Measurements from ENCODE around the gene RTN4RL1. TPM values are rescaled to one million over a fixed set of nuclear protein-coding genes. Genes with fewer than 3 reads are reported as not detected.

RTN4RL1 gene
- total RNA-seq, 1 donor: not detected

DNA sequence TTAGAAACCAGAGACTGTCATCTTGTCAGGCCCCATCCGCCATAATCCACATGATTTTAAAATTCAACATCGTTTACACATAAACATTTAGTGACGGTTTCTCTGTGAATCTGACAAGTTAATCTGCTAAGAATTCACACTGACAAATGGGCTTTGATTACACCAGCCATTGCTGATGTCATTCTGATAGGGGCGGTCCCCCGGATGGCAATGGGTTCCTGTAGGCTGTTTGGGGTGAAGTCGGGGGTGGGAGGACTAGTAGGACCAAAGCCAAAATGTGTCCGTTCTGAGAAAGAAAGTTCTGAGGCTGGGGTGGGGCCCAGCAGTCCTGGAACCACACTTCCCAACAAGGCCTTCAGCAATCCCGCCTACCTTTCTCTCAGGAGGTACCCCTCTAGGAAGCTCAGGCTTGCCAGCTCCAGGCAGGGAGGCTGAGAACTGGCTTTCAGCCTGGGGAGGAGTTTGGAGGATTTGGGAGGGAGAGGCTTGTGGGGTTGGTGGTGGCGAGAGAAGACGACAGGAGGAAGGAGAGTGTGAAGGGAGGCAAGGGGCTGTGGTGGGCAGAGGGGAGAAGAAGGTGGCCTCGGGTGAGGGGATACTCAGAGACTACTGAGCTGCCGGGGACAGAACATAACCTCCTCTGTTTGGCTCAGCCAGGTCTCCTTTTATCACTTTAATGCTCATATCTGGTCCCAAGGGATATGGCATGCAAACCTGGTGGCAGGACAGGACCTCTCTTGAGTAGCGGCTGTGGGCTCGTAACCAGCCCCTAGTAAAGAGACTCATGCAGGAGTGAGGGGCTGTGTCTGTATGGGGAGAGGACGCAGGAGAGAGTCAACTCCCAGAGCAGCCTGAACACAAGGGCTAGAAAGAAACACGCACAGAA, 38.4 kb upstream of the RTN4RL1 start:
- Histone ChIP-seq H3K9me3 (ENCODE audit: low read depth, low read length) (no peaks in the 10 kb centered on the region), H3K4me1 (ENCODE audit: insufficient read depth, low read length) (peaks cover 28% of the 10 kb centered on the region), H3K27me3 (ENCODE audit: insufficient read depth, low read length) (no peaks in the 10 kb centered on the region), H3K4me3 (ENCODE audit: low read length) (no peak overlapping the region)

DNA sequence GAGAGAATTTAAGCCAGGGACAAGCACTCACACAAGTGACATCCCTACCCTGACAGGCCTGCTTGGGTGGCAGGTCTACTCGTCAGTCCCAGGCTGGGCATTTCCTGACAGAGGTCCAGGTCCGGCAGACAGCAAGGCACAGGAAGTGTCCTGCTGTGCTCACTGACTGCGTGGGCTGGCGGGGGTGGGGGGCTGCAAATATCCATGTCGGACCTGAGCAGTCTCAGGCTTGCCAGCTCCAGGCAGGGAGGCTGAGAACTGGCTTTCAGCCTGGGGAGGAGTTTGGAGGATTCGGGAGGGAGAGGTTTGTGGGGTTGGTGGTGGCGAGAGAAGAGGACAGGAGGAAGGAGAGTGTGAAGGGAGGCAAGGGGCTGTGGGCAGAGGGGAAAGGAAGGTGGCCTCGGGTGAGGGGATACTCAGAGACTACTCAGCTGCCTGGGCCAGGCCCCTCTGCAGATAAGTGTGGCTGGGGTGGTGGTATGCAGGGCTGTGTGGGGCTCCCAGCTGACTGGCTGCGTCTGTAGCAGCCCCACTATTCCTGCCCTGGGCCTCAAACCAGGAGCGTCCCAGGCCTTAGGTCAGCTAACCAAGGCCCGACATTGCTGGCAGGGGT, 37.5 kb upstream of the RTN4RL1 start:
- peaks cover 6% of the 10 kb centered on the region for H3K27me3 ChIP-seq (ENCODE audit: insufficient read depth, low read length)

DNA sequence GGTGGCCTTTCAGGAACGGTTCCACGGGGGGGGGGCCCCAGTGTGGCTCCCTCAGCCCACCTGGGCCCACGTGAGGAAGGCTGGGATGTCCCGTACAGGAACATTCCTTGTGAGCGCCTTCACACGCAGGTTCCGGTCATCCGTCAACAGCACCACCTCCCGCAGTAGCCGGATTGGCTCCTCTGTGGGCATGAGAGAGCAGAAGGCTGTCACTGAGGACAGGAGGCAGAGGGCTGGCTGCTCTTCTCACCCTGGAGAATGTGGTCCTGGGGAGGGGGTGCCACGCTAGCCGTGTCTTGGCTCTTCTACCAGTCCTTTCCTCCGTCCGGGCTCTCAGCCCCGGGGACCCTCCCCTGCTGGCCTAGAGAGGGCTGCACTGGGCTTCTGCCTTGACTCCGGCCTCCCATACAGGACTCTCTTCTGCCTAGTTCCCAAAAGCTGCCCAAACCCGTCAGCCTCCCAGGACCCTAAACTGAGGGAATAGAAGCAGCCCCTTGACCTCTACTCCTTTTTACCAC, 36.4 kb upstream of the RTN4RL1 start:
- no peak overlapping the region for H3K4me3 ChIP-seq (ENCODE audit: low read length)
- peaks cover 47% of the 10 kb centered on the region for H3K4me1 ChIP-seq (ENCODE audit: insufficient read depth, low read length)
- H3K27me3 ChIP-seq (ENCODE audit: insufficient read depth, low read length): peaks cover 9% of the 10 kb centered on the region
- H3K9me3 ChIP-seq (ENCODE audit: low read depth, low read length): no peaks in the 10 kb centered on the region

More for the DNA sequence above, 37.5 kb upstream of the RTN4RL1 start:
- Histone ChIP-seq H3K9me3 (ENCODE audit: low read depth, low read length) (no peaks in the 10 kb centered on the region), H3K4me3 (ENCODE audit: low read length) (no peak overlapping the region), H3K4me1 (ENCODE audit: insufficient read depth, low read length) (peaks cover 36% of the 10 kb centered on the region)

DNA sequence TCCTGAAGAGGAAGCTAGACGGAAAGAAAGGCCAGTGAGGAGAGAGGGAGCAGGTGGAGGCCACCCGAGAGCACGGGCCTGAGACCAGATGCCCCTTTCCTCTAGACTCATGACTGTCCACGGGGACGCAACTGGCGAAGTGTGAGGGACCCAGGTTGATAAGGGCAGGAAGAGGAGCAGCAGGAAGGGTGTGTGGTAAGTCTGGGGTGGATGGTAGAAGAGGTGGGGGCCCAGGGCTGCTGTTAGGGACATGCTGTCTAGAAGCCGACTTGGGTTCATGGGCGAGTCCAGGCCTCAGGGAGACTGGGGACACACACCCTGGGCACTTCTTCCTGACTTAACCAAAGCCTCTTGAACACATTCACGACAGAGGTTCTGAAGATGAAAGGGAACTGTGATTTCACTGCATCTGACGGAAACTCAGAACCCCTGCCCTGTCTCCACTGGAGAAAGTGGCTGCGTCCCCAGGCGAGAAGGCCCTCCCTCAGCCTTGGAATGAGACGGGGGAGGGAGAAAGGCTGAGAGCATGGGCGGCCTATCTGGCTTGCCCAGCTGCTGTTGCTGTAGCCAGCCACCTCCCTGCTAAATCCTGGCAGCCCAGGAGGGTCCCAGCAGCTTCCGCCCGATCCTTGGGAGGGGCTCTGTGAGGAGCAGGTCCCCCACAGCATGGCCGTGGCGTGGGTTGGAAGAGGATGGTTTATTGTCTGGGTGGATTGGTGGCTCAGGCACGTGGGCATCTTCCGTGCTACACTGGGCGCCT, 35.7 kb upstream of the RTN4RL1 start:
- Histone ChIP-seq H3K4me1 (ENCODE audit: insufficient read depth, low read length) (peaks cover 53% of the 10 kb centered on the region), H3K27me3 (ENCODE audit: insufficient read depth, low read length) (peaks cover 12% of the 10 kb centered on the region), H3K9me3 (ENCODE audit: low read depth, low read length) (no peaks in the 10 kb centered on the region), H3K4me3 (ENCODE audit: low read length) (no peak overlapping the region)

DNA sequence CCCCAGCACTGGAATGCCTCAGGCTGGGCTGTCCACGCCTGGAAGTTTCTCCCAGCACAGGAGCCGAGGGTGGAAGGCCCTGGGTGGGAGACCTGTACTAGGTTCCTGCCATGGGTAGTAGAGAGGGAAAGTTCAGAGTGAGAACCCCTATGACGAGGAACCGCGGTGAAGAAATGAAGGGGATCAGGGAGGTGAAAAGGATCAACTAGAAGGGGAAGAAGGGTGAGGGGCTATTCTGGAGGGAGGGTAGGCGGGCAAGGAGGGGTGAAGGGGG, 35.2 kb upstream of the RTN4RL1 start:
- Histone ChIP-seq H3K4me3 (ENCODE audit: low read length) (no peak overlapping the region), H3K27me3 (ENCODE audit: insufficient read depth, low read length) (peaks cover 12% of the 10 kb centered on the region), H3K9me3 (ENCODE audit: low read depth, low read length) (no peaks in the 10 kb centered on the region), H3K4me1 (ENCODE audit: insufficient read depth, low read length) (peaks cover 55% of the 10 kb centered on the region)

DNA sequence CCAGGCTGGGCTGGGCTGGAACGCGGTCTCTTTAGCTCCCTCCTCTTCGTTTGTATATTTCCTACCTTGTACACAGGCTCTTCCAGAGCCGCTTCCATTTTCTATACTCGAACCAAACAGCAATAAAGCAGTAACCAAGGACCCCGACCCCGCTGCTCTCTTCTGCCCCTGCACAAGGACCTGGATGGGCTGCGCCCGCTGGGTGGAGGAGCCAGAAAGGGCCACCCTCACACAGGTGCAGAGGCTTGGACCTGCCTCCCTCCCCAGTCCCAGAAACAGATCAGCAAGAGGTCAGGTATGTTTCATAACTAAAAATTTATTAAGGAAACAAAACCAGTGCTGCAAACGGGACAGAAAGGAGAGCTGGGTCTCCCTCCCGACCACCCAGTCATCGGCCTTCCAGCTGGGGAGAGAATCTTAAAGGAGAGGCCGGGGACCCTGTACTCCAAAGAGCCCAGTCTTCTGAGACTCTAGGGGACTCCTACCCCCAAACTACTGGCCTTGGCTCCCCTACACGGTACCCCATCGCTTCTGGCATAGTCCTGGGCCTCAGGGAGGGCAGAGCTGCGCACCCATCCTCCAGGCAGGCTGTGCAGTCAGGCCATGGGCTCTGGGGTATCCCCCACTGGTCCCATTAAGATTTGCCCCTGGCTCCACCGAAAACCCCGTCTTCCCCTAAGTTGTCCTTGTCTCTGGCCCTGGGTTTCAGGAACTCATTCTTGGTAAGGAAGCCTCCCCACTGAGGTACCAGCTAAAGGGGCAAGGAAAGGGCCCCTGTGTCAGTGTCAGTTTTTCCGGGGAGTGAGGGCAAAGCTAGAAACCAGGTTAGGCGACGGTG, 34.6 kb upstream of the RTN4RL1 start:
- peaks cover 57% of the 10 kb centered on the region for H3K4me1 ChIP-seq (ENCODE audit: insufficient read depth, low read length)
- peak overlapping the region; percentile 12 for H3K4me3 ChIP-seq (ENCODE audit: low read length)
- H3K27me3 ChIP-seq (ENCODE audit: insufficient read depth, low read length): peaks cover 12% of the 10 kb centered on the region
- H3K9me3 ChIP-seq (ENCODE audit: low read depth, low read length): no peaks in the 10 kb centered on the region

DNA sequence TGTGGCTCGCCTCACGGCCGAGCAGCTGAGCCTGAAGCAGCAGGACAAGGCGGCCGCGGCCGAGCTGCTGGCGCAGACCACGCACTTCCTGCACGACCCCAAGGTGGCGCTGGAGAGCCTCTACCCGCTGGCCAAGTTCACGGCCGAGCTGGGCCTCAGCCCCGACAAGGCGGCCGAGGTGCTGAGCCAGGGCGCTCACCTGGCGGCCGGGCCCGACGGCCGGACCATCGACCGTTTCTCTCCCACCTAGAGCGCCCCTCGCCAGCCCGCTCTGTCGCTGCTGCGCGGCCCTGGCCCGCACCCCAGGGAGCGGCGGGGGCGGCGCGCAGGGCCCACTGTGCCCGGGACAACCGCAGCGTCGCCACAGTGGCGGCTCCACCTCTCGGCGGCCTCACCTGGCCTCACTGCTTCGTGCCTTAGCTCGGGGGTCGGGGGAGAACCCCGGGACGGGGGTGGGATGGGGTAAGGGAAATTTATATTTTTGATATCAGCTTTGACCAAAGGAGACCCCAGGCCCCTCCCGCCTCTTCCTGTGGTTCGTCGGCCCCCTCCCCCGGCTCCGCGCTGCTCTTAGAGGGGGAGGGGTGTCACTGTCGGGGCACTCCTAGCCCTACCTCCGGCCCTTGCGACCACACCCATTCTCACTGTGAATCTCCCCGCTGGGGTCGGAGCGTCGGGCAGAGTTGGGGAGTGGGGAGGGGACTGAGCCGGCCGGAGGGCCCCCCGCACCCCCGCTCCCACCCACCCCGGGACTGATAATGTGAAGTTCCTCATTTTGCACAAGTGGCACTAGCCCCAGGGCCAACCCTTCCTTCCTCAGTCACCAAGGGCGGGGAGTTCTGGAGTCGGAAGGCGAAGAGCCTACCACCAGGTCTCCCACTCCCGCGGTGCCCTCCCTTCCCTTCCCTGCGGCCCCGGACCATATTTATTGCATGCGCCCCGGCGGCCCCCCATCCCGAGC, 33.7 kb upstream of the RTN4RL1 start:
- Histone ChIP-seq H3K27me3 (ENCODE audit: insufficient read depth, low read length) (peaks cover 20% of the 10 kb centered on the region), H3K4me1 (ENCODE audit: insufficient read depth, low read length) (peaks cover 66% of the 10 kb centered on the region), H3K4me3 (ENCODE audit: low read length) (peak overlapping the region; percentile 18), H3K9me3 (ENCODE audit: low read depth, low read length) (no peaks in the 10 kb centered on the region)

DNA sequence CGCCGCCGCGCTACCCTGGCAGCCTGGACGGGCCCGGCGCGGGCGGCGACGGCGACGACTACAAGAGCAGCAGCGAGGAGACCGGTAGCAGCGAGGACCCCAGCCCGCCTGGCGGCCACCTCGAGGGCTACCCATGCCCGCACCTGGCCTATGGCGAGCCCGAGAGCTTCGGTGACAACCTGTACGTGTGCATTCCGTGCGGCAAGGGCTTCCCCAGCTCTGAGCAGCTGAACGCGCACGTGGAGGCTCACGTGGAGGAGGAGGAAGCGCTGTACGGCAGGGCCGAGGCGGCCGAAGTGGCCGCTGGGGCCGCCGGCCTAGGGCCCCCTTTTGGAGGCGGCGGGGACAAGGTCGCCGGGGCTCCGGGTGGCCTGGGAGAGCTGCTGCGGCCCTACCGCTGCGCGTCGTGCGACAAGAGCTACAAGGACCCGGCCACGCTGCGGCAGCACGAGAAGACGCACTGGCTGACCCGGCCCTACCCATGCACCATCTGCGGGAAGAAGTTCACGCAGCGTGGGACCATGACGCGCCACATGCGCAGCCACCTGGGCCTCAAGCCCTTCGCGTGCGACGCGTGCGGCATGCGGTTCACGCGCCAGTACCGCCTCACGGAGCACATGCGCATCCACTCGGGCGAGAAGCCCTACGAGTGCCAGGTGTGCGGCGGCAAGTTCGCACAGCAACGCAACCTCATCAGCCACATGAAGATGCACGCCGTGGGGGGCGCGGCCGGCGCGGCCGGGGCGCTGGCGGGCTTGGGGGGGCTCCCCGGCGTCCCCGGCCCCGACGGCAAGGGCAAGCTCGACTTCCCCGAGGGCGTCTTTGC, 32.8 kb upstream of the RTN4RL1 start:
- Histone ChIP-seq H3K4me1 (ENCODE audit: insufficient read depth, low read length) (peaks cover 75% of the 10 kb centered on the region), H3K4me3 (ENCODE audit: low read length) (no peak overlapping the region), H3K27me3 (ENCODE audit: insufficient read depth, low read length) (peaks cover 25% of the 10 kb centered on the region), H3K9me3 (ENCODE audit: low read depth, low read length) (no peaks in the 10 kb centered on the region)

DNA sequence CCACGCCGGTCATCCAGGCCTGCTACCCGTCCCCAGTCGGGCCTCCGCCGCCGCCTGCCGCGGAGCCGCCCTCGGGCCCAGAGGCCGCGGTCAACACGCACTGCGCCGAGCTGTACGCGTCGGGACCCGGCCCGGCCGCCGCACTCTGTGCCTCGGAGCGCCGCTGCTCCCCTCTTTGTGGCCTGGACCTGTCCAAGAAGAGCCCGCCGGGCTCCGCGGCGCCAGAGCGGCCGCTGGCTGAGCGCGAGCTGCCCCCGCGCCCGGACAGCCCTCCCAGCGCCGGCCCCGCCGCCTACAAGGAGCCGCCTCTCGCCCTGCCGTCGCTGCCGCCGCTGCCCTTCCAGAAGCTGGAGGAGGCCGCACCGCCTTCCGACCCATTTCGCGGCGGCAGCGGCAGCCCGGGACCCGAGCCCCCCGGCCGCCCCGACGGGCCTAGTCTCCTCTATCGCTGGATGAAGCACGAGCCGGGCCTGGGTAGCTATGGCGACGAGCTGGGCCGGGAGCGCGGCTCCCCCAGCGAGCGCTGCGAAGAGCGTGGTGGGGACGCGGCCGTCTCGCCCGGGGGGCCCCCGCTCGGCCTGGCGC, 32.1 kb upstream of the RTN4RL1 start:
- Histone ChIP-seq H3K4me1 (ENCODE audit: insufficient read depth, low read length) (peaks cover 76% of the 10 kb centered on the region), H3K27me3 (ENCODE audit: insufficient read depth, low read length) (peaks cover 26% of the 10 kb centered on the region), H3K9me3 (ENCODE audit: low read depth, low read length) (no peaks in the 10 kb centered on the region), H3K4me3 (ENCODE audit: low read length) (no peak overlapping the region)

DNA sequence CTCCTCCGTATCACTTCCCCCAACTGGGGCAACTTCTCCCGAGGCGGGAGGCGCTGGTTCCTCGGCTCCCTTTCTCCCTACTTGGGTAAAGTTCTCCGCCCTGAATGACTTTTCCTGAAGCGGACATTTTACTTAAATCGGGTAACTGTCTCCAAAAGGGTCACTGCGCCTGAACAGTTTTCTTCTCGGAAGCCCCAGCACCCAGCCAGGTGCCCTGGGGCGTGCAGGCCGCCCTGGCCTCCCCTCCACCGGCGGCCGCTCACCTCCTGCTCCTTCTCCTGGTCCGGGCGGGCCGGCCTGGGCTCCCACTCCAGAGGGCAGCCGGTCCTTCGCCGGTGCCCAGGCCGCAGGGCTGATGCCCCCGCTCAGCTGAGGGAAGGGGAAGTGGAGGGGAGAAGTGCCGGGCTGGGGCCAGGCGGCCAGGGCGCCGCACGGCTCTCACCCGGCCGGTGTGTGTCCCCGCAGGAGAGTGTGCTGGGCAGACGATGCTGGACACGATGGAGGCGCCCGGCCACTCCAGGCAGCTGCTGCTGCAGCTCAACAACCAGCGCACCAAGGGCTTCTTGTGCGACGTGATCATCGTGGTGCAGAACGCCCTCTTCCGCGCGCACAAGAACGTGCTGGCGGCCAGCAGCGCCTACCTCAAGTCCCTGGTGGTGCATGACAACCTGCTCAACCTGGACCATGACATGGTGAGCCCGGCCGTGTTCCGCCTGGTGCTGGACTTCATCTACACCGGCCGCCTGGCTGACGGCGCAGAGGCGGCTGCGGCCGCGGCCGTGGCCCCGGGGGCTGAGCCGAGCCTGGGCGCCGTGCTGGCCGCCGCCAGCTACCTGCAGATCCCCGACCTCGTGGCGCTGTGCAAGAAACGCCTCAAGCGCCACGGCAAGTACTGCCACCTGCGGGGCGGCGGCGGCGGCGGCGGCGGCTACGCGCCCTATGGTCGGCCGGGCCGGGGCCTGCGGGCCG, 31.4 kb upstream of the RTN4RL1 start:
- no peaks in the 10 kb centered on the region for H3K9me3 ChIP-seq (ENCODE audit: low read depth, low read length)
- H3K27me3 ChIP-seq (ENCODE audit: insufficient read depth, low read length): peaks cover 33% of the 10 kb centered on the region
- H3K4me1 ChIP-seq (ENCODE audit: insufficient read depth, low read length): peaks cover 76% of the 10 kb centered on the region
- H3K4me3 ChIP-seq (ENCODE audit: low read length): no peak overlapping the region

DNA sequence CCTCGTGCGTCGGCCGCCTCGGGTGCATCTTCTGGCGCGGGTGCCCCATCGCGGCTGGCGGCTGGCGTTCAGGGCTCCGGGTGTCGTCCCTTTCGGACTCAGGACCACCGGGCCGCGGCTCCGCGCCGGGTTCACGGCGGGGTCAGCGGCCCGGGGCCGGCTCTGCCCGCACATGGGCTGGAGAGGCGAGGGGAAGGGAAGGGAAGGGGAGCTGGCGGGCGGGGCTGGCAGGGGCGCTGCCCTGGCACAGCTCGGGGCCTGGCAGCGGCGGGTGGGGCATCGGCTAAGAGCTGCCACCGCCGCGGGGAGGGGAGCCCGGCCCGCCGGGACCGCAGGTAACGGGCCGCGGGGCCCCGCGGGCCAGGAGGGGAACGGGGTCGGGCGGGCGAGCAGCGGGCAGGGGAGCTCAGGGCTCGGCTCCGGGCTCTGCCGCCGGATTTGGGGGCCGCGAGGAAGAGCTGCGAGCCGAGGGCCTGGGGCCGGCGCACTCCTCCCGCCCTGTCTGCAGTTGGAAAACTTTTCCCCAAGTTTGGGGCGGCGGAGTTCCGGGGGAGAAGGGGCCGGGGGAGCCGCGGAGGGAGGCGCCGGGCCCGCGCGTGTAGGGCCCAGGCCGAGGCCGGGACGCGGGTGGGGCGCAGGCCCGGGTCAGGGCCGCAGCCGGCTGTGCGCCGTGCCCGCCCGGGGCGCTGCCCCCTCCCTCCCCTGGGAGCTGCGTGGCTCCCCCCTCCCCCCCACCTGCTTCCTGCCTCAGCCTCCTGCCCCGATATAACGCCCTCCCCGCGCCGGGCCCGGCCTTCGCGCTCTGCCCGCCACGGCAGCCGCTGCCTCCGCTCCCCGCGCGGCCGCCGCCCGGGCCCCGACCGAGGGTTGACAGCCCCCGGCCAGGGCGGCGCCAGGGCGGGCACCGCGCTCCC, 30.4 kb upstream of the RTN4RL1 start:
- H3K27me3 ChIP-seq (ENCODE audit: insufficient read depth, low read length): peaks cover 34% of the 10 kb centered on the region
- peaks cover 73% of the 10 kb centered on the region for H3K4me1 ChIP-seq (ENCODE audit: insufficient read depth, low read length)
- H3K4me3 ChIP-seq (ENCODE audit: low read length): peak overlapping the region; percentile 24
- no peaks in the 10 kb centered on the region for H3K9me3 ChIP-seq (ENCODE audit: low read depth, low read length)

All from mononuclear cell (primary cell).